HG03457 (cell line): ENCODE results near the gene PLEKHM2.

ENCODE experiments used
- ATAC-seq: cut with Tn5 transposase; IDR thresholded peaks from one replicate; pipeline ENCODE4 v1.9.1; 2021; ENCODE audit warnings: moderate number of reproducible peaks; ENCODE audit not compliant: unreplicated experiment

The PLEKHM2 gene

DNA sequence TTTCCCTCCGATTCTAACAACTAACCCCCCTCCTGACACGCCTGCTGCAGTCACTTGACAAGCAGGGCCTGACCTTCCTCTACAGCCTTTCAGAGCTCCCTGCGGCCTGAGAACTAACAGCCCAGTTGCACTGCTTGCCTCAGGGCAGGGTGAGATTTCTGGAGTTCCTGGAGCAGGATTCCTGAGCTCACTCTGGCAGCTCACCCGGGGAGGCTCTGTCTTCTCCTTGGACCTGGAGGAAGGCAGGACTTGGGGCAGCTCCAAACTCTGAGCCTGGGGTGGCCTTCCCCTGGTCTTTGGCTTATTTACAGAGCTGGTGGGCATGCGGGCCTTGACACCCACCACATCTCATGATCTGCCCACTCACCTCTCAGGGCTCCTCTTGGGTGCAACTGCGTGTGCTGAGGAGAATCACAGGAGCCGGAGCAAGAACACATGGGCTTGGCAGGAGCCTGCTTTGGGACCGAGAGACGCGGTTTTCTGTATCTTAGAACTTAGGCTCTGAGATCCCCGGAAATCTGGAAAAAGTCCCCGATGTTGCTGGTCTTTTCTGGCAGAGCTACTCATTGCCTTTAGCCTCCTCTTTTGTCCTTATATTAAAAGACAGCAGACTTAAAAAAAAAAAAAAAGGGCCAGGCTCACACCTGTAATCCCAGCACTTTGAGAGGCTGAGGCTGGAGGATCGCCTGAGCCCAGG is 38.9 kb downstream of the PLEKHM2 start:
- ATAC-seq: no peak

DNA sequence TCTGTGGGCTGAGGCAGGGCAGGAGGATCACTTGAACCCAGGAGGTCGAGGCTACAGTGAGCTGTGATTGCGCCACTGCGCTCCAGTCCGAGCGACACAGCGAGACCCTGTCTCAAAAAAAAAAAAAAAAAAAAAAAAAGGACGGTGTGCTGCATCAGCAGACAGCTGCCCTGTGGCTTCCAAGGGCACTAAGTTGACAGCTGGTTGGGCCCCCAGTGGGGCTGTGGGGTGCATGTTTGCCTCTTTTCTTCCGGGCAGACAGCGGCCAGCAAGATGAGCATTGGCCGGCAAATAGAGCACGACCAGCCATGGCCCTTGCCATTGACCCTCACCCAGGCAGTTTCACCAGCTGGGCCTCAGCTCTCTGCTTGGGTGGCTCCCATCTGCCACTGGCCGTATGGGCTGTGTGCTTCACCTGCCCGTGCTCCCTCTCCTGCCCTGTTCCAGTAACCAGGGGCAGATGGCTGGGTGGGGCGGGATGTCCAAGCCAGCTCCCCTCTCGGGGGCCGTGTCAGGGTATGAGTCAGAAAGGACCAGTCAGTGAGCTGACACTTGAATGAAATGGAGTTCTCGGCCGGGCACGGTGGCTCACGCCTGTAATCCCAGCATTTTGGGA is 39.6 kb downstream of the PLEKHM2 start:
- no peak for ATAC-seq

GRCh38 chr1:15724949-15725880 is 41.1 kb downstream of the PLEKHM2 start:
- no peak for ATAC-seq

DNA sequence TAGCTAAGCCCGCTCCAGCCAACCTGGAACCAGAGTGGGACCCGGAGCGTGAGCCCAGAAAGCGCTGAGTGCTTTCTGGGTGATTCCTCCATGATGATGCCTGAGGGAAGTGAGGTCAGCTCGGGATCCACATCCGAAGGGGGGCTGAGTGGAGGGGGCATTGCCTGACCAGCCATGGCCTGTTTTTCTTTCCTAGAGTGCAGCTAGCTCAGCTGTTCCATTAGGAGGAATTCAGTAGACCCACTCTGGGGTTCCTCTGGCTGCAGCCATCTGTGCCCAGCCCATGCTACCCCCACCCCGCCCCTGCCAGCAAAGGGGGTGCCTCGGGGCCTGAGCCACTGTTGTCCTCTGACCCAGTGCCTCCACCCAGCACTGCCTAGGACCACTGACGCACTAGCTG is 42.4 kb downstream of the PLEKHM2 start:
- no peak for ATAC-seq

DNA sequence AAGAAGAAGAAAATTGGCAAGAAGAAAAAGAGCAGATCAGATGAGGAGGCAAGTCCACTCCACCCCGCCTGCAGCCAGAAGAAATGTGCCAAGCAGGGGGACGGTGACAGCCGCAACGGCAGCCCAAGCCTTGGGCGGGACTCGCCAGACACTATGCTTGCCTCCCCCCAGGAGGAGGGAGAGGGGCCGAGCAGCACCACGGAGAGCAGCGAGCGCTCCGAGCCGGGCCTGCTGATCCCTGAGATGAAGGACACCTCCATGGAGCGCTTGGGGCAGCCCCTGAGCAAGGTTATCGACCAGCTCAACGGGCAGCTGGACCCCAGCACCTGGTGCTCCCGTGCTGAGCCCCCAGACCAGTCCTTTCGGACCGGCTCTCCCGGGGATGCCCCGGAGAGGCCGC is 42.9 kb downstream of the PLEKHM2 start:
- no peak for ATAC-seq

DNA sequence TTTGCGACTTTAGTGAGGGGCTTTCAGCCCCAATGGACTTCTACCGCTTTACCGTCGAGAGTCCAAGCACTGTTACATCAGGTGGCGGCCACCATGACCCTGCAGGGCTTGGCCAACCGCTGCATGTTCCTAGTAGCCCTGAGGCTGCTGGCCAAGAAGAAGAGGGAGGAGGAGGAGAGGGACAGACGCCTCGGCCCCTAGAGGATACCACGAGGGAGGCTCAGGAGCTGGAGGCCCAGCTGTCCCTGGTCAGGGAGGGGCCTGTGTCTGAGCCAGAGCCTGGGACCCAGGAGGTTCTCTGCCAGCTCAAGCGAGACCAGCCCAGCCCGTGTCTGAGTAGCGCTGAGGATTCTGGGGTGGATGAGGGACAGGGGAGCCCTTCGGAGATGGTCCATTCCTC is 43.3 kb downstream of the PLEKHM2 start:
- no peak for ATAC-seq

- ATAC-seq: no peak
Observed at GRCh38 chr1:15727866-15728534, 43.9 kb downstream of the PLEKHM2 start.

DNA sequence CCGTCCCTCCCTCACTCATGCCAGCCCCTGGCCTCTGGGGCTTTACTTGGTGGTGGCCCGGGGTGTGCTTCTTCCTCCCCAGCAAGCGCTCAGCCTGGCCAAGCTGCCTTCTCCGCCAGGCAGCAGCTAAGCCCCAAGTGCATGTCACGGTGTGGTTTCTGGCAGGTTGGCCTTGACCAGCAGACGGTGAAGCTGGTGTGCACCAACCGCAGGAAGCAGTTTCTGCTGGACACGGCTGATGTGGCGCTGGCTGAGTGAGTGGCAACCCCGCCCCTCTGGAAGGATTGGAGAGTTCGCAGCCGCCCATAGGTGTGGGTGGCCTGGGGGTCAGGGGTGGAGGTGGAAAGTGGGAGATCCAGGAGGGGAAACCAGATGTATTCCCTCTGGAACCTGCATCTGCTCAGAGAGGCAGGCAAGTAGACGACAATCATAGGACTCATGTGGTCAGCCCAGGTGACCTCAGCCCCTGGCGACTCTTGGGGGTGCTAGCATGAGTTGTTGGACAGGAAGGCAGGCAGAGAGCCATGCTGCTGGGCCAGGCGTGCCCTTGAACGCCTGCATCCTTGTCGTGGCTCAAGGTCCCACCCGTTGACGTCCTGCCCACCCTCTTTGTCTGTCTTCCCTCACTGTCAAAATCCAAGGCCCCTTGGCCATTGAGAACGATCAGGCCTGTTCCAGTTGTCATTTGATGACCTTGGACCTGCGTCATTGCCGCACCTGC is 45.0 kb downstream of the PLEKHM2 start:
- no peak for ATAC-seq

DNA sequence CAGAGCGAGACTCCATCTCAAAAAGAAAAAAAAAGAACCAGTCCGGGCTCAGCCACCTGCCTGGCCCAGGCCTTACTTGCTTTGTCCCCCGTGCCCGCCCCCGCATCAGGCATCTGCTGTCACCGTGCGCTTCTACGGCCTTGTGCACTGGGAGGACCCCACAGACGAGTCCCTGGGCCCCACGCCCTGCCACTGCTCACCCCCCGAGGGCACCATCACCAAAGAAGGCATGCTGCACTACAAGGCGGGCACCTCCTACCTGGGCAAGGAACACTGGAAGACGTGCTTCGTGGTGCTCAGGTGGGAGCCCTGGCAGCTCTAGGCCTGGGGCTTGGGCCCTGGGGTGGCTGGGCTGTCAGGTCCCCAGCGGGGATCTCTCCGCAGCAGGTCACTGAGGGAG is 46.3 kb downstream of the PLEKHM2 start:
- ATAC-seq: no peak

DNA sequence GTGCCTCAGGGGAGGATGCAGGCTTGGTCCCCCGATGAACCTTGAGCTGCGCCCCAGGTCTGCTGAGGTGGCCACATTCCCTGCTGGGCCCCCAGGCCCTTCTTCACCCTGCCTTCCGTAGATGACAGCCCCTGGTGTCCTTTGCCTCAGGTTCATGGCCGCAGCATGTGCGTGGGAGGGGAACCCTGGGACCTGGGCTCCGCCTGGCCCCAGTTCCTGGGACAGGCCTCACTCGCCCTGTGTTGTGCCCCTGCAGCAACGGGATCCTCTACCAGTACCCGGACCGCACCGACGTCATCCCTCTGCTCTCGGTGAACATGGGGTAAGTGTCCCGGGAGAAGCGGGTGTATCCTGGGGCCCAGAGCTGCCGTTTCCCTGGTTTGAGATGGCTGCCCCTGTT is 46.8 kb downstream of the PLEKHM2 start:
- no peak for ATAC-seq

GRCh38 chr1:15731735-15732685 is 47.9 kb downstream of the PLEKHM2 start:
- no peak for ATAC-seq

- ATAC-seq: no peak
Observed at GRCh38 chr1:15732686-15733081, 48.6 kb downstream of the PLEKHM2 start.

DNA sequence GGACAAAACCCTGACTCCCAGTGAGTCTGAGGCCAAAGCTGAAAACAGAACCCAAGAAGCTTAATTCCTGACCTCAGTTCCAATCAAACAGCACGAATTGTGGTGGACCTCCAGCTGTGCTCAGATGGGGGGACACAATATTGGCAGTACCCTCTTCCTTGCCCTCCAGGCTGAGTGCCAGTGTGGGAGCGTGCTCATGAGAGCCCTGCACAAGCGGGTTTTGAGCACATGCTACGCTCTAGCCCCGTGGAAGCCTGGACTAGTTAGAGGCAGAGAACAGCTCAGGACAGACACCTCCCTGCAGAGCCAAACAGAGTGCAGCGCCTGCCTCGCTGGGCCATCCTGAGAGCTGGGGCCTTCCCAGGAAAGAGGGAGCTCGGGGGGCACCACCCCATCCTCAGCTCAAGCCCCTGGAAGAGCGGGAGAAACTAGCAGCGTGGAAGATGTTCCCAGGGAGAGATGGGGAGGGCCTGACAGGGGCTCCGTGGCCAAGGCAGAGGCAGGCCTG is 49.2 kb downstream of the PLEKHM2 start:
- no peak for ATAC-seq

GRCh38 chr1:15733726-15734226 is 49.7 kb downstream of the PLEKHM2 start:
- no peak for ATAC-seq

GRCh38 chr1:15734296-15734695 is 50.2 kb downstream of the PLEKHM2 start:
- no peak for ATAC-seq

DNA sequence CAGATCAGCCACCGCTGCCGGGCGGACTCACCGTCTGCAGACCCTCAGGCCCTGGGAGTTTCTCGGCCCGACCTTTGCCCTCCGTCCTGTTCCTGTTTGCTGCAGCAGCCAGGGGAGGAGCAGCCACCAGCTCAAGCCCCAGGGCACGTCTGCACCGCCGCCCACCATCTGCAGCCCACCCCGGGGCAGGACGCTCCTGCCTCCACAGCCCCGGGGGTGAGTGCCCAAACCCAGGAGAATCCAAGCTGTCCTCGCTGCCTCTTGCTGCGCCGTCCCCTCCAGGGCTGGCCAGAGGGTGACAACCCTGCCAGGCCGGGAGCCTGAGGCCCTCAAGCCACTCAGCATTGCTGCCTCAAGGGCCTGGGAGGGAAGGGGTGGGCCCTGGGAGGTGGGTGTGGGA is 50.8 kb downstream of the PLEKHM2 start:
- ATAC-seq: no peak

DNA sequence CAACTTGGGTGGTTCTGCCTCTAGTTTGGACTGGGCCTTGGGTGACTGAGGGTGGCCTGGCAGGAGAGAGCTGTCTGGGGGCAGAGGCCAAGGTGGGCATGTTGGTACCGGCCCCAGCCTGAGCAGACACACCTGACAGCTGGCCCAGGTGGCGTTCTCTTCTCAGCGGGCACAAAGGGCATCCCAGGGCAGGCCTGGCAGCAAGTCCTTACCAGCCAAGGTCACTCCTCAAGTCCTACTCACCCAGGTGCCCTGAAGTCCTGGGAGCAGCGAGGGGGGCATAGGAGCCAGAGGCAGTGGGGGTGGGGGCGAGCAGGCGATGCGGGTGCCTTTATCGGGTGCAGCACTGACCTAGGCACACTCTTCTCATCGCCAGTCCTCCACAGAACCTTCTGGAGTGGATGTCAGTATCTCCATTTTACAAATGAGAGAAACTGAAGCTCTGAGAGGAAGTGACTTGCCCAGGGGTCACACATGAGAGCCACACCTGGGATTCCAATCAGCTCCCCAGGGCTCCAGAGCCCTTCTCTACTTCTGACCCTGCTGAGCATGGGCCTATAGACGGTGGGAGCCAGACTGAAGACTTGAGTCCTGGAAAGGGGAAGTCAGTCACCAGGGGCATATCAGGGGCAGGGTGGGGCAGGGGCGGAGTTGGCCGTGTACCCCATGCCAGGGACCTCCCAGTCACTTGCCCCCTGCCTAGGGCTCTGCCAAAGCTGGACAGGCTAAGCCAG is 51.4 kb downstream of the PLEKHM2 start:
- no peak for ATAC-seq
